Stomach smooth muscle (tissue), 2 donors: ENCODE data around the gene NRXN3.

ENCODE experiments used
- H3K27ac ChIP-seq: one replicate; pipeline ENCODE4 v1.7.0; 2013; ENCODE audit warnings: mild to moderate bottlenecking, low read length, inconsistent platforms
- H3K27me3 ChIP-seq, 2 donors: one replicate each; pipeline ENCODE4 v1.7.0; 2013; ENCODE audit warnings: low read length in 2 of 2; ENCODE audit not compliant: insufficient read depth in 2 of 2, control insufficient read depth in 1 of 2
- H3K36me3 ChIP-seq, 2 donors: one replicate each; pipeline ENCODE4 v1.7.0; 2013; ENCODE audit warnings: low read length in 2 of 2; ENCODE audit not compliant: control insufficient read depth in 2 of 2, insufficient read depth in 2 of 2
- H3K4me1 ChIP-seq: one replicate; pipeline ENCODE4 v1.7.0; 2013; ENCODE audit warnings: low read length; ENCODE audit not compliant: control insufficient read depth, insufficient read depth
- H3K4me3 ChIP-seq, 2 donors: one replicate each; pipeline ENCODE4 v1.7.0; 2013; ENCODE audit warnings: low read length in 2 of 2
- H3K9ac ChIP-seq, 2 donors: one replicate each; pipeline ENCODE4 v1.7.0; 2013; ENCODE audit warnings: low read length in 2 of 2, mild to moderate bottlenecking in 1 of 2
- H3K9me3 ChIP-seq, 2 donors: one replicate each; pipeline ENCODE4 v1.7.0; 2013; ENCODE audit warnings: low read length in 2 of 2; ENCODE audit not compliant: control insufficient read depth in 2 of 2
- donor health status: healthy.
- donor health status: Pancreatic carcinoma.

The NRXN3 gene

GRCh38 chr14:78170203-78170602 lies at the start of gene NRXN3:
Gene NRXN3 (plus strand): TSS chr14:78170373. CDS start chr14:78243094, 72,721 bp downstream.
- H3K36me3 ChIP-seq: no peaks in the 10 kb centered on the region
- no peaks in the 10 kb centered on the region for H3K4me1 ChIP-seq
- no peaks in the 10 kb centered on the region for H3K9me3 ChIP-seq
- no peak within 1 kb of the TSS for H3K27ac ChIP-seq
- no peak within 1 kb of the TSS for H3K9ac ChIP-seq
- H3K4me3 ChIP-seq: no peak within 1 kb of the TSS
- peaks cover 7 to 9% of the 10 kb centered on the region in 2 donors for H3K27me3 ChIP-seq

GRCh38 chr14:78122436-78122835 lies 47.7 kb upstream of the NRXN3 start:
- Histone ChIP-seq H3K27me3 (no peaks in the 10 kb centered on the region), H3K9ac (no peak overlapping the region), H3K4me1 (no peaks in the 10 kb centered on the region), H3K27ac (no peak overlapping the region), H3K9me3 (no peaks in the 10 kb centered on the region), H3K36me3 (no peaks in the 10 kb centered on the region), H3K4me3 (no peak overlapping the region)

- no peaks in the 10 kb centered on the region for H3K36me3 ChIP-seq
- H3K4me1 ChIP-seq: no peaks in the 10 kb centered on the region
- no peak overlapping the region for H3K4me3 ChIP-seq
- no peak overlapping the region for H3K9ac ChIP-seq
- H3K27me3 ChIP-seq: no peaks in the 10 kb centered on the region
- H3K27ac ChIP-seq: no peak overlapping the region
- H3K9me3 ChIP-seq: no peaks in the 10 kb centered on the region
Observed at GRCh38 chr14:78123650-78124253, 46.4 kb upstream of the NRXN3 start.

- Histone ChIP-seq H3K27me3 (no peaks in the 10 kb centered on the region), H3K9me3 (no peaks in the 10 kb centered on the region), H3K36me3 (no peaks in the 10 kb centered on the region), H3K9ac (no peak overlapping the region), H3K4me1 (no peaks in the 10 kb centered on the region), H3K27ac (no peak overlapping the region), H3K4me3 (no peak overlapping the region)
Observed at GRCh38 chr14:78127961-78128360, 42.2 kb upstream of the NRXN3 start.

- Histone ChIP-seq H3K27me3 (no peaks in the 10 kb centered on the region), H3K4me3 (no peak overlapping the region), H3K4me1 (no peaks in the 10 kb centered on the region), H3K36me3 (no peaks in the 10 kb centered on the region), H3K9ac (no peak overlapping the region), H3K27ac (no peak overlapping the region), H3K9me3 (no peaks in the 10 kb centered on the region)
Observed at GRCh38 chr14:78129375-78129774, 40.8 kb upstream of the NRXN3 start.

- H3K9me3 ChIP-seq: no peaks in the 10 kb centered on the region
- no peak overlapping the region for H3K4me3 ChIP-seq
- H3K27me3 ChIP-seq: no peaks in the 10 kb centered on the region
- no peaks in the 10 kb centered on the region for H3K4me1 ChIP-seq
- no peaks in the 10 kb centered on the region for H3K36me3 ChIP-seq
- H3K27ac ChIP-seq: no peak overlapping the region
- H3K9ac ChIP-seq: no peak overlapping the region
Observed at GRCh38 chr14:78130356-78130755, 39.8 kb upstream of the NRXN3 start.

GRCh38 chr14:78131201-78131600 lies 39.0 kb upstream of the NRXN3 start:
- Histone ChIP-seq H3K27me3 (no peaks in the 10 kb centered on the region), H3K27ac (no peak overlapping the region), H3K9ac (no peak overlapping the region)

GRCh38 chr14:78131616-78132015 lies 38.6 kb upstream of the NRXN3 start:
- Histone ChIP-seq H3K4me1 (no peaks in the 10 kb centered on the region), H3K27me3 (no peaks in the 10 kb centered on the region), H3K36me3 (no peaks in the 10 kb centered on the region), H3K27ac (no peak overlapping the region), H3K9me3 (no peaks in the 10 kb centered on the region), H3K4me3 (no peak overlapping the region), H3K9ac (no peak overlapping the region)

More at GRCh38 chr14:78131201-78131600, 39.0 kb upstream of the NRXN3 start:
- H3K36me3 ChIP-seq: no peaks in the 10 kb centered on the region
- no peaks in the 10 kb centered on the region for H3K9me3 ChIP-seq
- no peaks in the 10 kb centered on the region for H3K4me1 ChIP-seq
- H3K4me3 ChIP-seq: no peak overlapping the region

GRCh38 chr14:78135450-78135891 lies 34.7 kb upstream of the NRXN3 start:
- Histone ChIP-seq H3K4me1 (no peaks in the 10 kb centered on the region), H3K9me3 (no peaks in the 10 kb centered on the region), H3K4me3 (no peak overlapping the region), H3K27ac (no peak overlapping the region), H3K27me3 (no peaks in the 10 kb centered on the region), H3K9ac (no peak overlapping the region), H3K36me3 (no peaks in the 10 kb centered on the region)

GRCh38 chr14:78136695-78137094 lies 33.5 kb upstream of the NRXN3 start:
- Histone ChIP-seq H3K9ac (no peak overlapping the region), H3K27ac (no peak overlapping the region), H3K9me3 (no peaks in the 10 kb centered on the region), H3K36me3 (no peaks in the 10 kb centered on the region), H3K4me3 (no peak overlapping the region), H3K4me1 (no peaks in the 10 kb centered on the region), H3K27me3 (no peaks in the 10 kb centered on the region)

- Histone ChIP-seq H3K4me1 (no peaks in the 10 kb centered on the region), H3K4me3 (no peak overlapping the region), H3K9me3 (no peaks in the 10 kb centered on the region), H3K36me3 (no peaks in the 10 kb centered on the region), H3K27me3 (peaks cover 0 to 2% of the 10 kb centered on the region in 2 donors), H3K9ac (no peak overlapping the region), H3K27ac (no peak overlapping the region)
Observed at GRCh38 chr14:78141590-78141989, 28.6 kb upstream of the NRXN3 start.
